GM12873 (cell line): ENCODE measurements around the gene LHPP.

Experiments
- TF ChIP-seq, protein P1 (sequence below): IDR thresholded peaks from 2 replicates; pipeline ENCODE4 v1.5.1; 2012; ENCODE audit warnings: low read depth, mild to moderate bottlenecking, moderate library complexity, low read length, control low read depth; ENCODE audit not compliant: insufficient read depth; ENCODE audit errors: missing control alignments

Gene LHPP

DNA sequence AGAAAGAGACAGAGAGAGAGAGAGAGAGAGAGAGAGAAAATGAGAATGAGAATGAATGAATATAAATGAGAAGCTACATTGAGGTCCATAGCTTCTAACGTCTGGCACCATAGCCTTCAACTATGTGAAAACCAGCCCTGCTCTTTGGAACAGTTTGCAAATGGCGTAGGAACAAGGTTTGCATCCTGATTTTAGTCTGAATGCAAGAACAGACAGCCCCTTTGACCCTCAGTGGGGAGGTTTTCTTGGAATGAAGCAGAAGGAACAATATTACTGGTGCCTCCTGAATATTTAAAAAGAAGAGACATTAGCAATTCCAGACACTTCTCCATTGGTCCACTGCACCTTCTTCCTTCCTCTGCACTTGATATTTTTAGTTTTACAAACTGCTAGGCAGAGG lies 23.0 kb downstream of the LHPP start:
- TF ChIP-seq, protein P1, sequence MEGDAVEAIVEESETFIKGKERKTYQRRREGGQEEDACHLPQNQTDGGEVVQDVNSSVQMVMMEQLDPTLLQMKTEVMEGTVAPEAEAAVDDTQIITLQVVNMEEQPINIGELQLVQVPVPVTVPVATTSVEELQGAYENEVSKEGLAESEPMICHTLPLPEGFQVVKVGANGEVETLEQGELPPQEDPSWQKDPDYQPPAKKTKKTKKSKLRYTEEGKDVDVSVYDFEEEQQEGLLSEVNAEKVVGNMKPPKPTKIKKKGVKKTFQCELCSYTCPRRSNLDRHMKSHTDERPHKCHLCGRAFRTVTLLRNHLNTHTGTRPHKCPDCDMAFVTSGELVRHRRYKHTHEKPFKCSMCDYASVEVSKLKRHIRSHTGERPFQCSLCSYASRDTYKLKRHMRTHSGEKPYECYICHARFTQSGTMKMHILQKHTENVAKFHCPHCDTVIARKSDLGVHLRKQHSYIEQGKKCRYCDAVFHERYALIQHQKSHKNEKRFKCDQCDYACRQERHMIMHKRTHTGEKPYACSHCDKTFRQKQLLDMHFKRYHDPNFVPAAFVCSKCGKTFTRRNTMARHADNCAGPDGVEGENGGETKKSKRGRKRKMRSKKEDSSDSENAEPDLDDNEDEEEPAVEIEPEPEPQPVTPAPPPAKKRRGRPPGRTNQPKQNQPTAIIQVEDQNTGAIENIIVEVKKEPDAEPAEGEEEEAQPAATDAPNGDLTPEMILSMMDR, result no peak

DNA sequence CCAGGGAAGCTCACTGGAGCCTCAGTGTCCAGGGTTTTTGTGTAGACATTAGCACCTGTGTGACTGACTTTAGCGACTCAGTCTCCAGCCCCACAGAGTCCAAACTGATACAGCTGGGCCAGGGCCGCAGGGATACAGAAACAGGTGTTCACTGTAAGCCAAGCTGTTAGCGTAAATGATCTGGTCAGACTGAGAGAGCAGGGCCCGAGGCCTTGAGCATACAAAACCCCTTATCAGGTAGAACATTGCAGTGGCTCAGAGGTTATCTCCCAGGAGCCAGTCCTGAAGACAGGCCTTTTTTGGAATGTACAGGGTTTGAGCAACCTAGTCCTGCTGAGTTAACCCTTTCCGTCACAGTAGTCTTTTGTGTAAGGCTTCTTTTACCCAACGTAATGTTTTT lies 25.0 kb downstream of the LHPP start:
- TF ChIP-seq, protein P1, result no peak

DNA sequence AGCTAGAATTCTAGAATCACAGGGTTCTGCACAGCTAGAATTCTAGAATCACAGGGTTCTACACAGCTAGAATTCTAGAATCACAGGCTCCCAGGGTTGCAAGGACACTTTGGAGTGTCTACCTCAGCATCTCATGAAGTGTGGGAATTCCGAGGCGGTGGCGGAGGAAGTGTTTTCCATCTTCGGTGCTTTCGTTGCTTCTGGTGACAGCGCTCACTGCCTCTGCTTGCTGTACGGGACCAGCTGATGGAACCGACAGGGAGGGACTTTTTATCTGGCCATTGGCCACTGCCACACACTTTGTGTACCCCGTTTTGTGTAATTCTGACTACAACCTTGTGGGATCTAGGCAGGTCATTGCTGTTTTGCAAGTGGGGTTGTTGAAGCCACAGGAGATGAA lies 29.5 kb downstream of the LHPP start:
- TF ChIP-seq, protein P1, result no peak

DNA sequence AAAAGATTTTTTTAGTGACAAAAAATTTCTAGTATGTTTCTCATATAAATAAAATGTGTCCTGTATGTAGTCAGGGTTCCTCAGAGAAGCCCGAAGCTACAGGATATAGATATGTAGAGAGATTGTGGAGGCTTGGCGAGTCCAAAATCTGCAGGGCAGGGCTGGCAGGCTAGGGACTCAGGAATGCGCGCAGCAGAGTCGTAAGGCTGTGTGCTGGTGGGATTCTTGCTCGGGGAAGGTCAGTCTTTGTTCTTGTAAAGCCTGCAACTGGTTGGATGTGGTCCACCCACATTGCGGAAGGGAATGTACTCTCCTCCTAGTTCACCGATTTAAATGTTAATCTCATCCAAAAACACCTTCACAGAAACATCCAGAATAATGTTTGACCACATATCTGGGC lies 30.6 kb downstream of the LHPP start:
- TF ChIP-seq, protein P1, result no peak

DNA sequence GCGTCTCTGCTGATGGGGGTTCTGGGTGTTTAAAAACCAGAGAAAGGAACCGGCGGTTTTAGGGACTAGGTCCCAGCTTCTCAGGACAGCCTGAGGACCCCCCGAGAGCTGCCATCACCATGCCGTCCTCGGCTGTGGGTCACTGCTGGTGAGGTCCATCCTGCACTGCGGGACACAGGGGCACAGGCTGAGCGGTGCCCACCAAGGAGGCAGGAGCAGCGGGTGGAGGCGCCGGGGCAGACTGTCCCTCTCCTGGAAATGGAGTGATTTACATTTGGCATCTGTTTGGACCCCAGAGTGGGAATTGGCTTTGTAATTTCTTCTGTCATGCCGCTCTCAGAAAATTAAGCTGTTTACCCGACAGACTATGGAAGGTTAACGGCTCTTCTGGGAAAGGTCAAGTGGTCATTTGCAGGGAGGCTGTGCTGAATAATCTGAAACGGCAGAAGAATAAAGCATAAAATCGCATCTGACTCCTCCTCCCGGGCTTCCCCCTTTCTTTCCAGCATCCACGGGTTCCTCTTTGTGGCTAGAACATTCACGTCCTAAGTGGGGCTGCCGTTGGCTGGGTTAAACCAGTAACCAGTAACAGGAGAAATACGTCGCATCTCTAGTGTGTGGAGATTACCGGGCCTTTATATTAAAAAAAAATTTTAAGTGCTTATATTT lies 31.7 kb downstream of the LHPP start:
- TF ChIP-seq, protein P1, result no peak

DNA sequence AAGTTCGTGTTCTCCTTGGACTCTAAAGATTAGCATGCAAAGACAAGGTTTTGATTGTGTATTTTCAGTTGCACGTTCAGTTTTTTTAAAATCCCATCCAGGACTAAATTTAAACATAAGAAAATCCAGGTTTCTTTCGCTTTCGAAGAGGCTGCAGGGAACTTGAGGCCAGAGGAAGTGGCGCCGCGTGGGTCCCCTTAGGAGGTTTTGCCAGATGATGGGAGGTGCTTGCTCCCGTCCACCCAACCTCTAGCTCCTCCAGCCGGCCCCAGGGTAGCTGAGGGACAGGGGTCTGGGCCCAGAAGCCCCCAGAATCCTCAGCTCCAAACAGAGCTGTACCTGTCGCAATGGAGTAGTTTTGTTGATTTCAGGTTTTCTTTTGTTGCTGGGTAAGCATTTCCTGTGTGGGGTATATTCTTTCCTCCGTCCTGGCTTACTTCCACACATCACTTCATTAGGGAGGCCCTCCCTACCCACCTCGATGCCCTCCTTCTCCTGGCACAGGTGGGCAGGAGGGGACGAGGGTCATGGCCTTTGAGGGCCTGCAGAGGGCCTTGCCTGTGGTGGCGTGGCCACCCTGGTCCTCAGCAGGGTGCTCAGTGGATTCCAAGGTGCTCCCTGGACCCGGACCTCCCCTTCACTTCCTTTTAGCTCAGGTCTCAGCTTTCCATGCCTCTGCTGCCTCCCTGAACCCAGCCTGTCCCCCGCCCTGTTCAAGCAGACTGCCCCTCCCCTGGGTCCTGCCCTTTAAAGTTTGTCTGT lies 32.6 kb downstream of the LHPP start:
- TF ChIP-seq, protein P1, result no peak

DNA sequence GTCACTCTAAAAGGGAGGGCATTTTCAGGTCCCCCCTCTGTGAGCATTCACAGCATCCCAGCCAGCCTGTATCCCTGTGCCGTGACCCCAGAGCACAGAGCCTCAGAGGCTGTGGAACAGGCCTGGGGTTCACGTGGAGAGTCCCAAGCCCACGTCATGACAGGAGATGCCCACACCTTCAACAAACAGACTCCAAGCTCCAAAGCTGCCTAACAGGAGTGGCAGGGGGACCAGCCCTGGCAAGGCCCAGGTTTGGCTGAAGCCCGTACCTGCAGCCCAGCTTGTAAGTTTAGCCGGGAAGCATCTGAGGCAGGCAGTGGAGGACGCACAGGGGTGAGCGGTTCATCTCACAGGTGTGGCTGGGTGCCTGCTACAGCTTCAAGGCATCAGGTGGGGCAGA lies 33.5 kb downstream of the LHPP start:
- TF ChIP-seq, protein P1, result no peak
